HG02943 (cell line): ENCODE data around the gene SS18L1.
"Not testable (repeated sequence)": the region's sequence is repeated elsewhere in the genome, so short reads cannot be mapped to it uniquely, and the experiment has no call there.

Experiments
- ATAC-seq: cut with Tn5 transposase; IDR thresholded peaks from one replicate; pipeline ENCODE4 v1.9.1; 2021; ENCODE audit warnings: mild to moderate bottlenecking, low read depth, moderate library complexity; ENCODE audit not compliant: unreplicated experiment

The SS18L1 gene

DNA sequence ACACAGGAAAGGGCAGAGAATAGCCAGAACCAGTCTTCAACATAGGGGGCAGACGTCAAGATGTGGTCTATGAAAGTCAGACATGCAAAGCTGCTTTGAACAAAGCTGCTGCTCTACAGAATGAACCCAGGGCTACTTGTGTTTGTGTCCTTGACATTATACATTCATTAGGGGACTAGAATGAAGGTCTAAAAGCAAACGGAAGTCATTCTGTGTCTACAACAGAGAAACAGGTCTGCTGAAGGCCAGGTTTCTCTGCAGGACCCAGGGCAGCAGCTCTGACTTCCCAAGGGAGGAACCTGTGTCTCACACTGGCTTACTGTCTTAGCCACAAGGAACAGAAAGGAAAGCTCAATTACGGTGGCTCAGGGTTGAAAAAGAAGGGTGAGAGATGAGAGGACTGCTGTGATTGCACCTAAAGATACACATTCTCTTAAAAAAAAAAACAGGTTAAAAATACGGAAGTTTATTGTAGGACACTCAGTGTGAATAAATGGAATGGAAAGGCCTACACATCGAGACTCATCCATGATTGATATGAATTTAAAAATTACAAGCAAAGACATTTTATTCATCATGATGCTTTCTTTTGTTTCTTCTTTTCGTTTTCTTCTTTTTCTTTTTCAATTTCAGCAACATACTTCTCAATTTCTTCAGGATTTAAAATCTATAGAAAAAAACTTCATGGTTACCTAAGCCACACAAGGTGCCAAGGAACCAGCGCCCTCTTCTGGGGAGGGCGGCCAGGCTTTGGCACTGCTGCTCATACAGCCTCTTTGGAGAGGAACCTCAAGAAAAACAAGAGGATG lies 7.1 kb upstream of the SS18L1 start:
- no peak for ATAC-seq

DNA sequence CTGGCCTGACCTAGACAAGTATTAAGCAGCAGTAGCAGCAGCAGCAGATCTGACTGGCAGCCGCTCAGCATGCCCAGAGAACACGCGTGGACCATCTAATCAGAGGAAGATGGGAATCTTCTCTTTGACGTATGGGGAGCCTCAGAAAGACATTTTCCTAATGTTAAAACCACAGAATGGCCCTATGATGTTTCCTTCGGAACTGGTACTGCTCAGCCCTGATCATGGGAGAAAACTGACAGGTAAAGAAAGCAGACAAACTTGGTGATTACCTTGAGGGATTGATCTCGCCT lies 6.5 kb upstream of the SS18L1 start:
- no peak for ATAC-seq

DNA sequence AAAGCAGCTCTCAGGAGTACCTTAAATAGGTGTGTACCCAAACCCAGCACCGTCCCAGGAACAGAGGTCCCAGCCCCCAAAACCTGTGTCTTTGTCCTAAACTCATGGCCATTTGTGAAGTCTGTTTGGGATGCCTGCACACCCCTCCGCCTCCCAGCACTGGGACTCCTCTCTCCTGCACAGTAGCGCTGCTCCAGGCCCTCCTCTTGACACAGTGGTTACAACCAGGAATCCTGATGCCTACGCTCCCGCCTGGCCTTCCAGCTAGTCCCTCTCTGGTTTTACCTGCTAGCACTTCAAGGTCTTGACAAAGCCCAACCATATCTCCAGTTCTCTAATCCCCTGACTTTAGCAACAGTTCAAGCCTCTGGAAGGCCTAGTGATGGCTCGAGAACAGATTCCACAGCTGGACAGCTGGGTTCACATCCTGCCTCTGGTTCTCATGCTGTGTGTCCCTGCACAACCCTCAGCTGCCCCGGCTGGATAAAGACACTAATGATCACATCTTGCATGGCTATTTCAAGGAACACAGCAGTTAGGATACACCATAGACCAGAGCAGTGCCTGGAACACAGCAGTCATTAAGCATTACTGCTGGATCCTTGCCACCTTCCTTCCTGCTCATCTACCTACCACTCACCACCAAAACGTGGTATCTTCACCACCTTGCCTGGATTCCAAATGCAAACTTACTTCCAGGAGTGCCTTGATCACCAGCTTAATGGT lies 5.9 kb upstream of the SS18L1 start:
- ATAC-seq = no peak

DNA sequence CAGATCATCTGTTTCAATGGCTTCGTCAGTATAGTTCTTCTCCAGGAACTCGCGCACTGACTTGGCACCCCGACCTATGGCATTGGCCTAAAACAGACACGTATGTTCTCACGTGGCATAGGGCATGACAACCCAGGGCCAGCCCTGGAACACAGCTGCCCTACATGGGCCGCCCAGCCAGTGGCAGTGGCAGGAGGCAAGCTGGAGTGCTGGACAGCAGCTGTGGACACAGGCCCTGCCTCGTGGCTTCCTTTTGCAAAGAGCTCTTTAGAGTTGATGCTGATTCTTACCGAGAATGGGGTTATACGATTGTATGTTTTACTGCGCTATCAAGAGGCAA lies 5.4 kb upstream of the SS18L1 start:
- ATAC-seq = no peak

DNA sequence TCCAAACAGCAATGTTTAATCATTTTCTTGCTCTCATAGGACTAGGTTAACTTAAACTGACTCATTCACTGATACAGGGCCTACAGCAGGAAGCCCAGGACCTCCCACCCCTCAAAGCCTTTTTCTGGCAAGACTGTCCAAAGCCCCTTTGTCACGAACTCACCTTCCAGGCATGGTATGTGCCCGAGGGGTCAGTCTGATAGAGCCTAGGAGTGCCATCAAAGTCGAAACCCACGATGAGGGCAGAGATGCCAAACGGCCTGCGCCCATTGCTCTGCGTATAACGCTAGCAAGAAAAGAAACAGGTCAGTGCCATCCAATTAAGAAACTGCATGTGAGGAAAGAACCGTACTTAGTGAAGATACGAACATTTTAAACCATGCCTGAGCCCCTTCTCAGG lies 4.7 kb upstream of the SS18L1 start:
- ATAC-seq = no peak

DNA sequence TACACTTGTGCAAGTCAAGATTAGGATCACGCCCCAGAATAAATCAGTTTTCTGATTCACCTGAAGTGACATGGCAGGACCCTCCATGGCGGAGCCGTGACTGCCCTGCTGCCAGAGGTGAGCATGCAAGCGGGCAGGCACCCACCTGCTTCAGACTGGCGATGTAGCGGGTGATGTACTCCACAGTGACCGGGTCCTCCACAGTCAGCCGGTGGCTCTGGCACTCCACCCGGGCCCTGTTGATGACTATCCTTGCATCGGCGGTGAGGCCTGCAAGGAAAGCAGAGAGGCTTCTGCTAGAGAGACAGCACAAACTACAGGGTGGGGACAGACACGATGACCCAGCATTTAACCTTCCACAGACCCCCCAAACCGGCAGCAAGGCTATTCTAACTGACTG lies 3.9 kb upstream of the SS18L1 start:
- ATAC-seq = no peak

DNA sequence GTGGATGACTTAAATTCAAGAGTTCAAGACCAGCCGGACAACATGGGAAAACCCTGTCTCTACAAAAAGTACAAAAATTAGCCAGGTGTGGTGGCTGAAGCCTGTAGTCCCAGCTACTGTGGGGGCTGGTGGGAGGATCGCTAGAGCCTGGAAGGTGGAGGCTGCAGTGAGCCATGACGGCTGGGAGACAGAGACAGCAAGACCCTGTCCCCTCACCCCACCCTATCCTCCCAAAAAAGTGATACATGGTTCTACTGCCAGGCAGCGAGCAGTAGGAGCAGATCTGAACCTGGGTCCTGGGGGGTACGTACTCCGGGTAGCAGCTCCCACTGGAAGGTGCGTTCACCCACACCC lies 2.5 kb upstream of the SS18L1 start:
- ATAC-seq = no peak

DNA sequence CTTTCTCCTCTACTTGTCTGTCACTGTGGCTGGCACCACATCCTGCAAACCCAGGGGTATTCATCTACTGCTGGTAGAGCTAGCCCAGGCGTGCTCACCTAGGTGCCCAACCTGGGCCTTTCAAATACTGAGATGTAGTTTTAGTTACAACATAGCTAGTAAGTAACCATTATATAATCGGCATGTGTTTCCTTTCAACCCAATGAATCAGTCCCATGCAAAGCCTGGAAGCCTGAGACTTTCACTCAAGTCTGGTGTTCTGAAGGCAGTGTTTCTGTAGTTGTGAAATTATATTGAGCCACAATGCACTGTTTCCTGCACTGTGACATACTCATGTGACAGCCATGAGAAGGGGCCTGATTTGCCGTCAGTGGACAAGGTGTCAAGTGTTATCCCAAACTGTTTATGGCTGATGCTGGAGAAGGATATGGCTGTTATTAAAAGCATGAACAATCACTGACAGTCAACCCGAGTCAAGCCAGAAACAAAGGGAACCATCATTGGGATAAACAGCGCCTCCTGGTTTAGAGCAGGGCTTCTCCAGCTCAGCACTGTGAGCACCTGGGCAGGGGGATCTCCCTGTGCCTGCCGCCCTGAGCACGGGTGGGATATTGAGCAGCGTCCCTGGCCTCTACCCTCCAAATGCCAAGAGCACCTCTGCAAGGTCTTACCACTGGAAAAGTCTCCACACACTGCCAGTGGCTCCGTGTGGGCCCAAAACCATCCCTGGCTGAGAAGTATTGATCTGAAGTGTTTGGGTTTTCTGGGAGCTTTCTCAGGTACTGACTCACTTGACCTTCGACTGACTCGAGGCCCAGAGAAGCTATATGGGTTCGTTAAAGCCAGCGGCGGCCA lies 1.9 kb upstream of the SS18L1 start:
- no peak for ATAC-seq

DNA sequence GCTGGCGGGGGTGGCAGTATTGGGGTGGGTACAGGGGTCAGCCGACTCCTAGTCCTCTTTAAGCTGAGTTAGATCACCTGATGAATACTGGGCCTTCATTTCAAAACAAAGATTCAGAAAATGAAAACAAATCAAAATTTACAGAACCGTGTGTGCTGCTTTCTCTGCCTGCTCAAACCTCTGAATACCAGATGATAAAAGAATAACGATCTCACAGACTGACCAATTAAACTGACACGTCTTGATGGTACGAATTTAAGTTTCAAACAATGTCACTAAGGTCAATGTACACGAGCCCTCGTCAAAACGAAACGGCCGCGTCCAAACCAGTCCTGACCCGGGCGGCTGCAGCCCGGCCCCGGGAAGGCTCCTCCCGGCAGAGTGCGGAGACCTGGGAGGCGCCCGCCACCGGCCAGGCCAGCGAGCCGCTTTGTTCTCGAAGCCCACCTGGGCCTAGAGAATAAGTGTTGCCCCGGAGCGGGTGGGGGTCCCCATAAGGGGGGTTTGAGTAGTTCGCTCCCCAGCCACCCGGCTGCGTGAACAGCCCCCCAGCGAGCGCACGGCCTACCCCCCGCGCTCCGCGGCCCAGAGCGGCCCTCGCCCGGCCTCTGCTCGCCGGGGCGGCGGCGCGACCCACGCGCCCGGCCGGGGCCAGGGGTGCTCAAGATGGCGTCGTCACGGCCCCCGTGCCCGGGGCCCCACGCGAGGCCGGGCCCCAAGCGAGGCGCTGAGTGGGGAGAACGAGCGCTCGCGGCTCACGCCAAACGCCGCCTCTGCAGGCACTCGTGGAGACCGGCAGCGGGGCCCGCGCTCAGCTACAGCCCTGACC lies 1.1 kb upstream of the SS18L1 start:
- ATAC-seq = peak; percentile 9

DNA sequence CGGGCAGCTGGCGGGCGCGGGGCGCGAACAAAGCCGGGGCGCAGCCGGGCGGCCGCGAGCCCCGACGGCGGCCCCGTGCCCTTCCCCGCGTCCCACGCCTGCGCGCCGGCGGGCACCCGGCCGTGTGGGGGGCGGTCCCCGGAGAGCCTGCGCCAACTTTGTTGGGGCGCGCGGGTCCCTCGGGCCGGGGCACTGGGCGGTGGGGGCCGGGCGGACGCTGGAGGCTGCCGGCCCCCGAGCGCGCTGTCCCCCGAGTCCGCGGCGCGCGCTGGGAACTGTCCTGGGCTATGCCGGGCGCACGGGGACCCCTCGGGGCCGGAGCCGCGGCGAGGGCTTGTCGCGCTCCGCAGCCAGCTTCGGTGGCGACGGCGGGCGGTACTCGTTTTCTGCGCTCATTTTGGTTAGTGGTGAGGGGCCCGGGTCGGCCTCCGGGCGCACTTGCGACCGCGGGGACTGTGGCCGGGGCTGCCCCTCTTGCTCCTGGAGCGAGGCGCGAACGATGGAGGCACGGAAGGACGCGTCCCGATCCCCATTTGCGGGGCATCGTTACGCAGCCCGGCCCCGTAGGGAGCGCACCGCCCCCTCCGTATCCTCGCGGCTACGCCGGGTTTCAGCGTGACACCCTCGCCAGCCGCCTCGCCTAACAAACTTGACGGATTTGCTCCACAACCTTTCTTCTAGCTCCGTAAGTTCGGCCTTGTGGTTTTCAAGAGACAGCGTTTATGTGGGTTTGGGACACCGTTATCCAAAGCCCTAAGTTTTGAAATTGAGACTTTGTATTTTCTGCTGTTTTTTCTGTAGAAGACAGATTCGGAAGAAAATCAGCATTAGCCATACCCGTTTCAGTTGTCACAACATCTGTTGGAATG lies 622 bp downstream of the SS18L1 start:
- ATAC-seq = peak; percentile 33

DNA sequence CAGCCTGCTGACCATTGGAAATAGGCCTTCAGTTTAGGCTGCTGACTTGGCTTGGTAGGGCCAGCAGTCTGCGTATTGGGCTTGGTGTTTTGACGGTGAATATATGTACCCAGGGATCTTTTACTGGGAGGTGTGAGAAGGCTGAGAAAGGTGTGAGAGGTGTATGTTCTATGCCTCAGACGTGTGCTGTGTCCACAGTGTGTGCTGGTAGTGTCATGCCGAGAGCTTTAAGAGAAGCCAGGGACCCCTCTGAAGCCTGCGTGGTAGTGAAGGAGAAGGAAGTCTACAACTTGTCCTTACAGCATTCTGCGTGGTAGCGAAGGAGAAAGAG lies 2.1 kb downstream of the SS18L1 start:
- ATAC-seq = no peak

DNA sequence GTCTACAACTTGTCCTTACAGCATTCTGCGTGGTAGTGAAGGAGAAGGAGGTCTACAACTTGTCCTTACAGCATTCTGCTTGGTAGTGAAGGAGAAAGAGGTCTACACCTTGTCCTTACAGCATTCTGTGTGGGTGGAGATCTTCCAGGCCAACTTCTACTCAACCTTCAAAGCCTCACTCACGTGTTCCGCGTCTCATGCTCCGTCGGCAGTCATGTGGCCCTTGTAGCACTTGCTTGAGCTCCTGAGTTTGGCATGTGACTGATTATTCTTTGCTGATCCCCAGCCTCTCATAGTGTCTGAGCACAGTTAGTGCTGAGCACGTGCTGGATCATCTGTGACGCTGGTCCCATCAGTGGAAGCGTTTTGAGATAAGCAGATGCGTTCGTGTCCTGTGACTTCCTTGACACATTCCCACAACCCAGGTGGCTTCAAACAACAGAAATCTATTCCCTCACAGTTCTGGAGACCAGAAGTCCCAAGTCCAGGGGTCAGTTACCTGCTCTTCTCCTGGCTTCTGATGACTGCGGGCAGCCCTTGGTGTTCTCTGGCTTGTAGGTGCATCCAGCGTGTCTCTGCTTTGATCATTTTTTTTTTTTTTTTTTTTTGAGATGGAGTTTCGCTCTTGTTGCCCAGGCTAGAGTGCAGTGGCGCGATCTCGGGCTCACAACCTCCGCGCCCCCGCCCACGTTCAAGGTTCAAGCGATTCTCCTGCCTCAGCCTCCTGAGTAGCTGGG lies 2.6 kb downstream of the SS18L1 start:
- no peak for ATAC-seq

DNA sequence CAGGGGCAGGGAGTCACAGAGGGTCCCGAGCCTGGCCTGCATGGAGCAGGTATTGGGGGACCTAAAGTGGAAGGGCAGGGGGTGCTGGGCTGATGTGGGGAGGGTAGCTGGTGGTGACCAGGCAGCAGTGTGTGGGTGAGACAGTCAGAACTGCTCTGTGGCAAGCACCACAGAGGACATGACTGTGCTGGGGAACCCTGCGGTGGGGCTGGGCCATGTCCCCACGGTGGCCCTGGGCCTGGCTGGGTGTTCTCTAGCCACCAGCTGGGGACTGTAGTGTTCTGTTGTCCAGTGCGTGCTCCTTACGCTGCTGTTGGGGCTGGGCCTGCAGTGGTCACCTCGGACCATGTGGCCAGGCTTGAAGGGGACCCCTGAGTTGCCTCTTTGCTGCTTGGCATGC lies 3.6 kb downstream of the SS18L1 start:
- ATAC-seq = no peak

DNA sequence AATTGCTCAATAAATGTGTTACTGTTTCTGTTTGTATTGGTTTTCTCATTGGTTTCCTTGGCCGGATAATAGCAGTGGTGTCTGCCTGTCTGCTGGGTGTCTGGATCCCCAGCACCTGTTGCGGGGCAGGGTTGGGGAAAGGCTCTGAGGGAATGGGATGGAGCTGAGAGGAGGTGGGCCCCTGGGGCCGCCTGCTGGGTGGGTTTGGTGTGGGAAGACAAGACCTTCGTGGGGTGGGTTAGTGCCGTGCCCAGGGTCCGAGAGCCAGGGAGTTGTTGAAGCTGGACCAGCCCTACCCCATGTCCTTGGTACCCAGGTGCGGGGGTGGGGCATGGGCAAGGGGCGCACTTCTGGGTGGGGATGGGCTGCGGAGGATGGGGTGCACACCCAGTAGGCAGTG lies 4.0 kb downstream of the SS18L1 start:
- no peak for ATAC-seq

DNA sequence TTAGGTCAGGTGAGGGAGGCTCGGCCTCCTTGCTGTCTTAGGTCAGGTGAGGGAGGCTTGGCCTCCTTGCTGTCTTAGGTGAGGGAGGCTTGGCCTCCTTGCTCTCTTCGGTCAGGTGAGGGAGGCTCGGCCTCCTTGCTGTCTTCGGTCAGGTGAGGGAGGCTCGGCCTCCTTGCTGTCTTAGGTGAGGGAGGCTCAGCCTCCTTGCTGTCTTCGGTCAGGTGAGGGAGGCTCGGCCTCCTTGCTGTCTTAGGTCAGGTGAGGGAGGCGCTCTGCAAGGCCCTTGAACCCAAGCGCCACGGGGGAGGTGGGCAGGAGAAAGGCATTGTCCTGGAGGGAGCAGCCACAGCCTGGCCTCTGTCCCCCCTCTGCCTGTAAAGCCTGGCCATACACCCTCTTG lies 4.8 kb downstream of the SS18L1 start:
- ATAC-seq = not testable (repeated sequence)

DNA sequence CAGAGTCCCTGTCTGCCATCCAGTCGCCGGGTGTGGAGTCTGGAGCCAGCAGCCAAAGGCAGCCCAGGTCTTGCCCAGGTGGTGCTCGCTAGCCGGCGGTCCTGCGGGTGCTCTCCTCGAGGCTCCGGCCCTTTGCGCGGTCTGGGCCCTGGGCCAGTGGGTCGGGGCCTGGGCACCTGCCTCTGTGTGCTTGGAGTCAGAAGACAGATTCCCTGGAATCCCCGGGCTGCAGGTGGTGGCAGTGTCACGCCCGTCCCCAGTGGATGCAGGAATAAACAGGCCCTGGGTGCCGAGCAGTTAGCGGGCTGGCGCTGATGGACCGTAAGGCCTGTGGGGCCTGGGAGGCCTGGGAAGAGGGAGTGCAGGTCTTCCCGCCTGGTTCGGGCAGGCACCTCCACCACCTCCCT lies 5.3 kb downstream of the SS18L1 start:
- ATAC-seq = no peak

DNA sequence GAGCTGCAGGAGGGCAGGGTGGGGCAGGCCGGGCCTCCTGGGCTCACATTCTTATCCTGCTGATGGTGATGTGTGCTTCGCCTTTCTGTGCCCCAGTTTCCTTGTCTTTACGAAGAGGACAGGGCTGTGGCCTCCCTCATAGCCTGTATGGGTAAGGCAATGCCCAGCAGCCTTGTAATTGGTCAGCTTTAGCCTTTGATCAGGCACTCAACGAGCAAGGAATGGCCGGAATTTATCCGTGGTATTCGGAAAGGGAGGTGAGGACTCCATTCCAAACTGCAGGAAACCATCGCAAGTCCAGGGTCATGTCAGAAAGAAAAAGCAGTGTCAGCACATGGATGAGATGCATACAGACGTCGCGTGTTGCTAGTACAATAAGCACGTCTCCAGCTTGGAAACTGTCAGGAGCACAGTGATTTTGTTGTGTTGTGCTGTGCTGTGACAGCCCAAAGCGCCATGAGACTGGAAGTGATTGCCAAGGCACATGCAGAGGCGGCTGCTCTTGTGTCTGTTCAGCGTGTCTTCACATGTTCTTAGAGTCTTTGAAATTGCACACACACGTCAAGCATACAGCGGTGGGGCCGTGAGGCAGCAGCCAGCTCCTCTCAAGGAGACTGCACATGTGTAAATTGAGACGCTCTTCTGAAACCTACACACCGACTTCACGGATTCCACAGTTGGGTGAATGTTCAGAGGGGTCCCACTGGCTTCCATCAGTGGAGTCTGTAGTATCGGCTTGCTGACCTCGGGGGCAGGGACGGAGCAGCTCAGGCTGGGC lies 6.2 kb downstream of the SS18L1 start:
- ATAC-seq = no peak

DNA sequence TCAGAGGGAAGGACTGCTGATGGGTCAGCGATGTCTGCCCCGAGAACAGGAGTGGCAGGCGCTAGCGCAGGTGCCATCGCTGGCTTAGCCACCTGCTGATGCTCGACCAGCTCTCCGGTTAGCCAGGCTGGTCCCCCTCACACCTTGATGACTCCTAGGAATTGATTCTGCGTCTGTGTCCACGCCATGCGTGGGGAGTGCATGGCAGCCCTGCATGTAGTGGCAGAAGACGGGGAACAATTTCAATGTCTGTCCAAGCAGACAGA lies 6.7 kb downstream of the SS18L1 start:
- no peak for ATAC-seq

DNA sequence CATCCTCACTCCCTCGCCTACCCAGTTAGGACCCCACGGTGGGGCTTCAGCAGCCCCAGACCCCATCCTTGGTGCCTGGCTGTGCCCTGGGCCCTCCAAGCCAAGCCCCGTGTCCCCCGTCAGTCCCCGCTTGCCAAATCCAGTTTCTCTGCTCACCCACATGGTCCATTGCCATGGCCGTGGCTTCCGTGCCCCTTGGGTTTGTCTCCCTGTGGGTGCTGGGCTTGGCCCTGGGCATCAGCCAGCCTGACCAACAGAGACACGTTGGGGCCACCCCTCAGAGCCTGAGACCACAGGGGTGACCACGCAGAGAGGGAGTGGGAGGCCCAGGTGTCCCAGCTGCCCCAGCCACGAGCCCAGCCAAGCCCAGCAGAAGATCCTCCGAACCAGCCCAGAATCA lies 7.7 kb downstream of the SS18L1 start:
- no peak for ATAC-seq
